Measurements from ENCODE around the gene CRYBA4. TPM values are rescaled to one million over a fixed set of nuclear protein-coding genes. Genes with fewer than 3 reads are reported as not detected.

Gene CRYBA4
- total RNA-seq, 4 donors from 2014 or later = not detected

DNA sequence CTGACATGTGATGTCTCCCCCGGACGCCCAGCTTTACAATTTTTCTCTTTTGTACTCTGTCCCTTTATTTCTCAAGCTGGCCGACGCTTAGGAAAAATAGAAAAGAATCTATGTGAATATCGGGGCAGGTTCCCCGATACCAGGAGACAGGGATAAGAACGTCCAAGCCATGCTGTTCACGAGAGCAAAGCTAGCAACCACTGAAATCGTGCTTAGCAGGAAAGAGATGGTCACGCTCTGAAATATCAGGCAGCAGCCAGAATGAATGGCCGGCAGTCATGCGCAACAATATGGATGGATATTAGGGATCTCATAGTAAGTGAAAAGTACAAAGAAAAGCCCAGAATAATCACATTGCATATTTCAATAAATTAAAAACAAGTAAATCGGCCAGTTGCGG, 7.4 kb upstream of the CRYBA4 start:
- peaks cover 5% of the 10 kb centered on the region for H3K27me3 ChIP-seq
- H3K36me3 ChIP-seq = no peaks in the 10 kb centered on the region
- peaks cover 12% of the 10 kb centered on the region for H3K4me1 ChIP-seq
- DNase-seq (ENCODE audit: low spot score in 2 of 2) = no peak
- H3K4me3 ChIP-seq = no peak overlapping the region
- H3K27ac ChIP-seq = no peak overlapping the region
- no peaks in the 10 kb centered on the region for H3K9me3 ChIP-seq
- 57% methylated on average over 14 of the region's 14 CpGs for WGBS
- TF ChIP-seq EP300 (IDR thresholded peaks at IDR 0.05) (no peak), POLR2AphosphoS5 (IDR thresholded peaks at IDR 0.05) (no peak), POLR2A (IDR thresholded peaks at IDR 0.05) (no peak)
- TF ChIP-seq, protein P1, sequence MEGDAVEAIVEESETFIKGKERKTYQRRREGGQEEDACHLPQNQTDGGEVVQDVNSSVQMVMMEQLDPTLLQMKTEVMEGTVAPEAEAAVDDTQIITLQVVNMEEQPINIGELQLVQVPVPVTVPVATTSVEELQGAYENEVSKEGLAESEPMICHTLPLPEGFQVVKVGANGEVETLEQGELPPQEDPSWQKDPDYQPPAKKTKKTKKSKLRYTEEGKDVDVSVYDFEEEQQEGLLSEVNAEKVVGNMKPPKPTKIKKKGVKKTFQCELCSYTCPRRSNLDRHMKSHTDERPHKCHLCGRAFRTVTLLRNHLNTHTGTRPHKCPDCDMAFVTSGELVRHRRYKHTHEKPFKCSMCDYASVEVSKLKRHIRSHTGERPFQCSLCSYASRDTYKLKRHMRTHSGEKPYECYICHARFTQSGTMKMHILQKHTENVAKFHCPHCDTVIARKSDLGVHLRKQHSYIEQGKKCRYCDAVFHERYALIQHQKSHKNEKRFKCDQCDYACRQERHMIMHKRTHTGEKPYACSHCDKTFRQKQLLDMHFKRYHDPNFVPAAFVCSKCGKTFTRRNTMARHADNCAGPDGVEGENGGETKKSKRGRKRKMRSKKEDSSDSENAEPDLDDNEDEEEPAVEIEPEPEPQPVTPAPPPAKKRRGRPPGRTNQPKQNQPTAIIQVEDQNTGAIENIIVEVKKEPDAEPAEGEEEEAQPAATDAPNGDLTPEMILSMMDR (IDR thresholded peaks at IDR 0.05) = no peak

DNA sequence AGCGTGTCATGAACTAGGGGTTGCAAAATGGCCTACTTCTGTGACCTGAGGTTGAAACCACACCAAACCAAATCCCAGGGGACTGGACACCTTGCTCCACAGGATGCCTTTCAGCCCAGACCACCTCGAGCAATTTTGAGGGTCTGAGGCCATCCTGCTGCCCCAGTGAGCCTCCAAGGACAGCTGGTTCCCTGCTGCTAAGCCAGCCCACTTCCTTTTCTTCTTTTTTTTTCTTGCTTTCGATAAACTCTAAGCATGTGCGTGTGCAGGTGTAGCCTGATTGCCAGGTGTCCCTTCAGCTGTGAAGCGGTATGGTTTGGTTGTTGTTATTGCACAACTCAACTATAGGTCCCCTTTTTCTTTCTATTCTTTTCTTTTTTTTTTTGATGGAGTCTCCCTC, 6.6 kb upstream of the CRYBA4 start:
- DNase-seq (ENCODE audit: low spot score in 2 of 2) = no peak

DNA sequence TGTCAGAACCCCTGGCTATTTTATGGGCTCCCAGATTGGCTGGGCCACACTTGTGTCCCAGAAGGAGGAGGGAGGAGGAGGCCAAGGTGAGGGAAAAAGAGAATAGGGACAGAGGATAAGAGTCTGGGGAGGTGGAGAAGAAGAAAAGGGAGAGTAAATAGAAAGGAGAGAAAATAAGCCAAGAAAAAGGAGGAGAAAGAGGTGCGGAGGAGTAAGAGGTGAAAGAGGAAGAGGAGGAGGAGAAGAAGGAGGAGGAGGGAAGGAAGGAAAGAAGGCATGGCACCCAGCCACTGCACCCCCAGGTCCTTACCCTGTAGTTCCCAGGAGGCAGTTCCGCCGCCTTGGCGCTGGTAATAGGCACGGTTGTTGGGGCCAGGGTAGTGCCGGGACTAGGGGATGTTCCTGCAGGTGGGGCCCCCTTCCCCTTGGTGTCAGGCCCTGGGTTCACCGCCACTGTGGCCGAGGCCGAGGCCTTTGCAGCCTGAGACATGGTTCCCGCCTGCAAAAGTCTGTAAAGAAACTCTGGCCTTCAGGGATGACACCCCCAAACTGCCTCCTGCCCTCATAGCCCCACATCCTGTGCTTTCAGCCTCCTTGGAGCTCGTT, 5.8 kb upstream of the CRYBA4 start:
- H3K4me3 ChIP-seq = no peak overlapping the region
- no peaks in the 10 kb centered on the region for H3K9me3 ChIP-seq
- DNase-seq (ENCODE audit: low spot score in 2 of 2) = no peak
- no peak overlapping the region for H3K27ac ChIP-seq
- no peak for TF ChIP-seq EP300 (IDR thresholded peaks at IDR 0.05)
- TF ChIP-seq POLR2A (IDR thresholded peaks at IDR 0.05) = no peak
- TF ChIP-seq, protein P1 (IDR thresholded peaks at IDR 0.05) = no peak
- TF ChIP-seq POLR2AphosphoS5 (IDR thresholded peaks at IDR 0.05) = no peak
- peaks cover 13% of the 10 kb centered on the region for H3K4me1 ChIP-seq
- no peaks in the 10 kb centered on the region for H3K36me3 ChIP-seq
- WGBS = 78% methylated on average over 10 of the region's 11 CpGs
- H3K27me3 ChIP-seq = peaks cover 5% of the 10 kb centered on the region

More for the DNA sequence above, 6.6 kb upstream of the CRYBA4 start:
- Histone ChIP-seq H3K4me1 (peaks cover 13% of the 10 kb centered on the region), H3K36me3 (no peaks in the 10 kb centered on the region), H3K9me3 (no peaks in the 10 kb centered on the region), H3K4me3 (no peak overlapping the region), H3K27me3 (peaks cover 5% of the 10 kb centered on the region), H3K27ac (no peak overlapping the region)
- WGBS = 60% methylated on average over 5 of the region's 5 CpGs
- TF ChIP-seq POLR2AphosphoS5 (IDR thresholded peaks at IDR 0.05) (no peak), EP300 (IDR thresholded peaks at IDR 0.05) (no peak), POLR2A (IDR thresholded peaks at IDR 0.05) (no peak)
- TF ChIP-seq, protein P1 (IDR thresholded peaks at IDR 0.05) = no peak

DNA sequence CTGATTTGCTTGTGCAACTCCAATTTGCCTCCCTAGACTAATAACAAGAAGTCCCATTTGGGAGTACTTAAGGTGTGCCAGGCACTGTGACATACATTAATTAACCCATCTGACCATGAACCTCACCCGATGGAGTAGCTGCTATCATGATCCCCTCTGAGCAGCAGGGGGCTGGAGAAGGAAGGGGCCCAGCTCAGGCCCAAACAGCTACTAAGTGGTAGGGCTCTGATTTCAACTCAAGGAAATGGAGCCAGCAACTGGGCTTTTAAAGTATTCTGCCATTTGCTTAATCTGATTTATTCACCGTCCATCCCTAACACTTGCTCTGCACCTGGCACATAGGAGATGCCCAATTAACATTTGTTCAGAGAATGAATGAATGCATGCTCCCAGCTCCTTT, 5.1 kb upstream of the CRYBA4 start:
- H3K4me3 ChIP-seq = no peak overlapping the region
- 81% methylated on average over 2 of the region's 2 CpGs for WGBS
- no peaks in the 10 kb centered on the region for H3K9me3 ChIP-seq
- peaks cover 13% of the 10 kb centered on the region for H3K4me1 ChIP-seq
- H3K27me3 ChIP-seq = peaks cover 5% of the 10 kb centered on the region
- H3K36me3 ChIP-seq = no peaks in the 10 kb centered on the region
- TF ChIP-seq EP300 (IDR thresholded peaks at IDR 0.05) = no peak
- TF ChIP-seq POLR2A (IDR thresholded peaks at IDR 0.05) = no peak
- TF ChIP-seq, protein P1 (IDR thresholded peaks at IDR 0.05) = no peak
- TF ChIP-seq POLR2AphosphoS5 (IDR thresholded peaks at IDR 0.05) = no peak
- DNase-seq (ENCODE audit: low spot score in 2 of 2) = no peak
- H3K27ac ChIP-seq = no peak overlapping the region

DNA sequence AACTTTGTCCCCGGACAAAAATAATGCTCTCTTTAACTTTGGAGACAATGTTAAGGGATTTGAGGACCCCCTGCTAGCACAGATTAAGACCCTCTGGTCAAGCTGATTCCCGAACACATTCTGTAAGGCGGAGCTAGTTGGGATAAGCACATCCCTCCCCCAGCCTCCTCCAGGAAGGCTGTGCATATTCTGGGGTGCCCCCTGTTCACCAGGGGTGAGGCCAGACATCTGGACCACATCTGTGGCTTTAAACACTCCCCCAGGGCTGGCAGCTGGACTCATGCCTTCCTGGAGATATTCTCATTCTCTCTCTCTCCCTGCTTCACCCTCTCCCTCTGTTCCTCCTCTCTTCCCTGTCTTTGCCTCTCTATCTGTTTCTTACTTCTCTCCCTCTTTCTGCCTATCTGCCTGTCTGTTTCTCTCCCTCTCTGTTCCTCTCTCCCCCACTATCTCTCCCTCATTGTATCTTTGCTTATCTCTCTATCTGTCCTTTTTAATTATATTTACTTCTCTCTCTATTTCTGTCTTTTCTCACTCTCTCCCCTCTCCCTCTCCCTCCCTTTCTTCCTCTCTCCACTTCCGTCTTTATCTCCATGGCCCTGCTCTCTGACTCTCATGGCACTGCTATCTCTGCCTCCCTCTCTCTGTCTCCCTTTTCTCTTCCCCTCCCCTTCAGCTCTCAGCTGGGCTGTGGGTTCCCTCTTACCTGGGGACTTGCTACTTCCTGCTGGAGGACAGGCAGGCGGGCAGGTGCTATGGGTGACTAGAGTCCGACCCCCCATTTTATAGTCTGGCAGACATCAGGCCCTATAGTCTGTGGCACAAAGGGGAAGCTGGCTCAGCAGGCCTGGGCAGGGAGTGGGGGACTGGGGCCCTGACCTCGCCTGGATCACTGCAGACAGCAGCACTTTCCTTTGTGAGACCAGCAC, 4.2 kb upstream of the CRYBA4 start, which contains the start of gene CRYBB1:
CRYBB1 (minus strand) TSS at position 757 of the 929 bp plus-strand sequence. CDS start 1,708 bp downstream, outside the sequence.
- Histone ChIP-seq H3K27ac (no peak within 1 kb of the TSS), H3K4me1 (peaks cover 13% of the 10 kb centered on the region), H3K4me3 (no peak within 1 kb of the TSS), H3K27me3 (peaks cover 5% of the 10 kb centered on the region), H3K9me3 (no peaks in the 10 kb centered on the region), H3K36me3 (no peaks in the 10 kb centered on the region)
- 75% methylated on average over 7 of the region's 7 CpGs for WGBS
- DNase-seq (ENCODE audit: low spot score in 2 of 2) = no peak
- no peak for TF ChIP-seq EP300 (IDR thresholded peaks at IDR 0.05)
- no peak for TF ChIP-seq POLR2AphosphoS5 (IDR thresholded peaks at IDR 0.05)
- no peak for TF ChIP-seq POLR2A (IDR thresholded peaks at IDR 0.05)
- TF ChIP-seq, protein P1 (IDR thresholded peaks at IDR 0.05) = no peak
